GM18861 (cell line): ENCODE data around the gene NTRK2.

Experiments used
- ATAC-seq: cut with Tn5 transposase; IDR thresholded peaks from one replicate; pipeline ENCODE4 v1.9.1; 2021; ENCODE audit not compliant: unreplicated experiment

Gene NTRK2

DNA sequence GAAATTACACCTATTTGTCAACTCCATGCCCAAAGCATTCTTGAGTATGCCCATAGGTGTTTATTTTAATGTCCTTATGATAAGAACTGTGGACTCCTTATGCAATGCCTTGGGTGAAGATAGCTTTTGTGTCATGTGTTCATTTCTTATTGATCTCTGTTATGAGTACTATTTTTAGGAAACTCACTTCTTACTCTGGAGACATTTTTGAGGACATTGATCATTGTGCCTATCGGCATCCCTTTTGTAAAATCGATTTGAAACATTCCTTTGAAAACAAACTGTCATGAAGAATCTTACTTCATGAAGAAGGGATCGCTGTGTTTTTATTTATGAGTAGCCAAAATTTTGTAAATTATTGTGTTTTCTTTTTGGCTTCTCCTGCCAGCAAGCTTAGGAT, 257.3 kb downstream of the NTRK2 start:
- no peak for ATAC-seq

- ATAC-seq = no peak
Measured at GRCh38 chr9:84928419-84928818, 258.9 kb downstream of the NTRK2 start.

GRCh38 chr9:84929068-84929467, 259.5 kb downstream of the NTRK2 start:
- no peak for ATAC-seq

DNA sequence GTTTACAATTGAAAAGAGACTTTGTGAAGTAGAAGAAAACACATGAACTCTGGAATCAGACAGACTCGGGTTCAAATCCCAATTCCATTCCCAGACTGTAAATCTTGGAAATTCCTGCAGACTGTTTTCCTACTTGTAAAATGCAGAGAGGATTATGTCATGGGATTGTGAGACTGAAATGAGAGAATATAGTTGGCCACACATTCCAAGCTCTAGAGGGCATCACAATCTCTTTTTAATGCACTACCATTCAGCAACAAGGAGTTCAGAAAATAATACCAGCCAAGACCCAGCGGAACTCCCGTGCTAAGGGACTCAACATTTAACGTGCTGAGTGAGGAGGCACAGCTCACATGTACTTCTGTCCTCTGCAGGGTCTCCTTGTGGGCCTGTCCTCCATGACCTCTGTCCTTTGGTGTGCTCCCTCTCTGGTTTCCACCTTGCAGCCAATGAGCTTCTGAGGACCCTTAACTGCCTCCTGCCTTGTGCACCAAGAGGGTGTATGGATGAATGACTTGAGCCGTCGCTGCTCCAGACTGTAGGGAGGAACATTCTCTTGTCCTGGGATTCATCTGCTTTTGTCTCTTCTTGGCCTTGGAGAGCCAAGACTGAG, 263.5 kb downstream of the NTRK2 start:
- no peak for ATAC-seq

GRCh38 chr9:84935528-84936117, 266.1 kb downstream of the NTRK2 start:
- ATAC-seq = peak; percentile 51

DNA sequence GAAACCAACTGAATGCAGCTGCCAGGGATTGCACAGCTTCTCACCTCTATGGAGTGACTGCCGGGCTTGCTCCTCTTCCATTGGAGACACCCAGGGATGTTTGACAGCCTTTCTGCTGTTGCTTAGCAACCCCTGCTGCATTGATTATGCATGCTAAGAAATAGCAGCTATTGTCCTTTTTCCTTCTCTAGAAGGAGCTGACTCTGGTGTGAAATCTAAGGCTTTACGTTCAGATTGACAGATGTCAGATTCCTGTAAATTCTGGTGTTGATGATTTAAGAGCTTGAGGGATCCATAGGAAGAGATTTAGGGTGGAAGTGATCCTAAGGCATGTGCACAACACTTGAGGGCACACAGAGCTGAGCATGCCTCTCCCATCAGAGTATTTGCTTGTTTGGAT, 267.7 kb downstream of the NTRK2 start:
- ATAC-seq = no peak

GRCh38 chr9:84937581-84937980, 268.1 kb downstream of the NTRK2 start:
- ATAC-seq = no peak

- ATAC-seq = no peak
Measured at GRCh38 chr9:84939774-84940173, 270.2 kb downstream of the NTRK2 start.

DNA sequence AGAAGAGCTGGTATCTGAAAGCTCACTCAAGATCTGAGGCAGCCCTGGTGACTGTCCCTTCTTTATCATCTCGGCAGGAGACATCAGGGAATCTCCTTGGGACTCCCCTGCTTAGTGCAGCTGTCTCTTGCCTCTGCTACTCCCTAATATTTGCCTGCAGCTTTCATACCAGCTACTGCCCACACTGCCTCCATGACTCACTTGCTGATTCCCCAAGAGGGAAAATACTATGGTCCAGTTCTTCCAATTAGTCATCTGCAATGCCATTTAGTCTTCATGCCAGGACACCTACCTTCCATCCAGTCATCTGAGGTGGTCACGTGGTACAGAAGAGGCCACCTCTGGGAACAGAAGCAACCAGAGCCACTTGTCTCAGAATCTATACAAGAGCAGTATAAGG, 270.8 kb downstream of the NTRK2 start:
- ATAC-seq = no peak

- no peak for ATAC-seq
Measured at GRCh38 chr9:84941792-84942191, 272.3 kb downstream of the NTRK2 start.

- no peak for ATAC-seq
Measured at GRCh38 chr9:84943482-84944050, 274.0 kb downstream of the NTRK2 start.

GRCh38 chr9:84945878-84946538, 276.5 kb downstream of the NTRK2 start:
- no peak for ATAC-seq

GRCh38 chr9:84947412-84947972, 278.0 kb downstream of the NTRK2 start:
- no peak for ATAC-seq

DNA sequence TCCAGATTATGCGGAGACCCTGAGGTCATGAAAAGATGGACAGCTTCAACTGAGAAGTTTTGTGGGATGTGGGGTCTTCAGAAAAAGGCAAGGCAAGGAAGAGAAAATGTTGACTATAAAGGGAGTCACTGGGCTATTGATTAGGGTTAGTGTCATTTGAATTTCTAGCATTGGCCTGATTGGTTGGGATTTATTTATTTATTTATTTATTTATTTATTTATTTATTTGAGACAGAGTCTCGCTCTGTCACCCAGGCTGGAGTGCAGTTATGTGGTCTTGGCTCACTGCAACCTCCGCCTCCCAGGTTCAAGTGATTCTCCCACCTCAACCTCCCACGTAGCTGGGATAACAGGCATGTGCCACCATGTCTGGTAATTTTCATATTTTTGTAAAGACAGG, 279.7 kb downstream of the NTRK2 start:
- no peak for ATAC-seq

- no peak for ATAC-seq
Measured at GRCh38 chr9:84949971-84950370, 280.4 kb downstream of the NTRK2 start.

GRCh38 chr9:84950879-84951811, 281.6 kb downstream of the NTRK2 start:
- ATAC-seq = no peak

GRCh38 chr9:84953252-84953773, 283.8 kb downstream of the NTRK2 start:
- ATAC-seq = no peak

- ATAC-seq = peak; percentile 97
Measured at GRCh38 chr9:84953797-84954705, 284.5 kb downstream of the NTRK2 start.

- no peak for ATAC-seq
Measured at GRCh38 chr9:84955155-84955554, 285.6 kb downstream of the NTRK2 start.

GRCh38 chr9:84955971-84956370, 286.4 kb downstream of the NTRK2 start:
- no peak for ATAC-seq
